Body of pancreas (tissue), 4 donors: ENCODE results near the gene PCSK5.

Experiments
- CTCF ChIP-seq, 7 experiments: fragments of 450-650 bp in 4 of 7; fragments of 200-600 bp in 3 of 7; sonication (generic) in 3 of 7; IDR thresholded peaks; one replicate each; pipeline ENCODE4 v1.5.1; 2016 to 2019; ENCODE audit warnings: antibody characterized with exemption in 7 of 7
- POLR2A ChIP-seq, 3 donors: fragments of 450-650 bp; IDR thresholded peaks; one replicate each; pipeline ENCODE4 v1.6.1; 2016; ENCODE audit warnings: antibody characterized with exemption in 3 of 3, mild to moderate bottlenecking in 2 of 3

GRCh38 chr9:75894566-75894965, 4.1 kb downstream of the PCSK5 start:
- TF ChIP-seq CTCF (IDR thresholded peaks at IDR 0.05) (no peak), POLR2A (IDR thresholded peaks at IDR 0.05) (no peak)
